IMR-90 (cell line): Measurements from ENCODE around the gene PLS1. TPM values are rescaled to one million over a fixed set of nuclear protein-coding genes. Genes with fewer than 3 reads are reported as not detected.

ENCODE experiments used
- ATAC-seq: fragments of 200-7000 bp; cut with Tn5 transposase; 2 replicates; pipeline ENCODE4 v1.9.1; 2020; ENCODE audit warnings: low read depth, mild to moderate bottlenecking, moderate library complexity
- BruUV-seq: library from RNA; stranded (reverse); fragments of 400-500 nt; replicated peaks from 2 replicates; lab custom pipeline; 2021; lab: Mats Ljungman, UMichigan
- CTCF ChIA-PET: fragments of 300-600 bp; formaldehyde crosslinking; extraction: SDS; loops from one replicate; lab custom pipeline; 2021; ENCODE audit warnings: antibody characterized with exemption; lab: Yijun Ruan, JAX
- POLR2A ChIA-PET: fragments of 300-600 bp; sonication (Branson Sonifier 250); formaldehyde crosslinking; loops from one replicate; lab custom pipeline; 2022; ENCODE audit warnings: antibody characterized with exemption; ENCODE audit not compliant: unreplicated experiment; lab: Charles Lee
- DNase-seq: peaks from one replicate; pipeline ENCODE4 v3.0.0; 2013
- H2AFZ ChIP-seq: replicated peaks from 2 replicates; pipeline ENCODE3; 2013; ENCODE audit warnings: low read length, mild to moderate bottlenecking; ENCODE audit not compliant: poor library complexity
- H2AK5ac ChIP-seq: 2 replicates; pipeline ENCODE4 v1.6.1; 2013; ENCODE audit warnings: low read depth, low read length, inconsistent platforms
- H2AK9ac ChIP-seq: replicated peaks from 2 replicates; pipeline ENCODE3; 2013; ENCODE audit warnings: mild to moderate bottlenecking, low read depth, low read length, moderate library complexity; ENCODE audit not compliant: poor library complexity
- H2BK120ac ChIP-seq: 2 replicates; pipeline ENCODE4 v1.6.1; 2013; ENCODE audit warnings: low read depth, low read length, inconsistent platforms
- H2BK15ac ChIP-seq: 3 replicates; pipeline ENCODE4 v1.6.1; 2013; ENCODE audit warnings: low read depth, low read length, inconsistent platforms
- H2BK20ac ChIP-seq: 2 replicates; pipeline ENCODE4 v1.6.1; 2013; ENCODE audit warnings: low read depth, mild to moderate bottlenecking, inconsistent platforms, low read length, moderate library complexity
- H2BK5ac ChIP-seq: 2 replicates; pipeline ENCODE4 v1.6.1; 2013; ENCODE audit warnings: mild to moderate bottlenecking, low read depth, low read length, inconsistent platforms; ENCODE audit not compliant: poor library complexity, severe bottlenecking
- H3K14ac ChIP-seq: replicated peaks from 2 replicates; pipeline ENCODE4 v1.6.1; 2013; ENCODE audit warnings: low read depth, low read length, inconsistent platforms
- H3K18ac ChIP-seq: 2 replicates; pipeline ENCODE4 v1.6.1; 2013; ENCODE audit warnings: low read depth, low read length, control low read depth
- H3K23ac ChIP-seq: 2 replicates; pipeline ENCODE4 v1.6.1; 2013; ENCODE audit warnings: low read depth, low read length, inconsistent platforms
- H3K27ac ChIP-seq: 2 replicates; pipeline ENCODE4 v1.5.1; 2013; ENCODE audit warnings: mild to moderate bottlenecking, control low read depth, low read length; ENCODE audit not compliant: insufficient read depth
- H3K27me3 ChIP-seq: 2 replicates; pipeline ENCODE4 v1.6.1; 2013; ENCODE audit warnings: low read length; ENCODE audit not compliant: control insufficient read depth, insufficient read depth
- H3K36me3 ChIP-seq: 2 replicates; pipeline ENCODE4 v1.6.1; 2013; ENCODE audit warnings: low read length, mixed read lengths; ENCODE audit not compliant: control insufficient read depth, insufficient read depth
- H3K4ac ChIP-seq: 2 replicates; pipeline ENCODE4 v1.6.1; 2013; ENCODE audit warnings: low read depth, low read length, inconsistent platforms
- H3K4me1 ChIP-seq: 2 replicates; pipeline ENCODE4 v1.6.1; 2013; ENCODE audit warnings: low read length, mixed read lengths; ENCODE audit not compliant: control insufficient read depth, insufficient read depth
- H3K4me2 ChIP-seq: 2 replicates; pipeline ENCODE4 v1.6.1; 2013; ENCODE audit warnings: low read depth, mild to moderate bottlenecking, control low read depth, low read length, moderate library complexity
- H3K4me3 ChIP-seq: 2 replicates; pipeline ENCODE4 v1.5.1; 2013; ENCODE audit warnings: low read depth, mild to moderate bottlenecking, control low read depth, low read length, moderate library complexity; ENCODE audit not compliant: insufficient read depth
- H3K56ac ChIP-seq: 2 replicates; pipeline ENCODE4 v1.6.1; 2013; ENCODE audit warnings: low read length, inconsistent platforms; ENCODE audit not compliant: insufficient read depth; ENCODE audit errors: extremely low read depth
- H3K79me1 ChIP-seq, 2 experiments: 2 replicates each; pipeline ENCODE4 v1.6.1; 2013; ENCODE audit warnings: low read length in 2 of 2, inconsistent platforms in 1 of 2, low read depth in 1 of 2
- H3K9ac ChIP-seq: 2 replicates; pipeline ENCODE4 v1.6.1; 2013; ENCODE audit warnings: low read depth, low read length, control low read depth
- H3K9me1 ChIP-seq: 2 replicates; pipeline ENCODE4 v1.6.1; 2013; ENCODE audit warnings: low read length, inconsistent platforms; ENCODE audit not compliant: insufficient read depth
- H3K9me3 ChIP-seq: 2 replicates; pipeline ENCODE4 v1.6.1; 2013; ENCODE audit warnings: low read length; ENCODE audit not compliant: control insufficient read depth, insufficient read depth
- H4K20me1 ChIP-seq: 2 replicates; pipeline ENCODE4 v1.6.1; 2013; ENCODE audit warnings: low read length, inconsistent platforms; ENCODE audit not compliant: insufficient read depth
- H4K5ac ChIP-seq: 2 replicates; pipeline ENCODE4 v1.6.1; 2013; ENCODE audit warnings: mild to moderate bottlenecking, low read depth, low read length, control low read depth
- H4K8ac ChIP-seq, 2 experiments: 2 replicates each; pipeline ENCODE4 v1.6.1; 2013; ENCODE audit warnings: low read depth in 2 of 2, low read length in 2 of 2, control low read depth in 1 of 2, inconsistent platforms in 1 of 2
- H4K91ac ChIP-seq: 2 replicates; pipeline ENCODE4 v1.6.1; 2013; ENCODE audit warnings: low read depth, low read length, inconsistent platforms; ENCODE audit not compliant: insufficient read depth
- BHLHE40 ChIP-seq: fragments of 150-350 bp; IDR thresholded peaks from 2 replicates; pipeline ENCODE4 v1.6.1; 2016; ENCODE audit warnings: mild to moderate bottlenecking, low read depth, low read length
- CEBPB ChIP-seq: IDR thresholded peaks from 2 replicates; pipeline ENCODE4 v1.6.1; 2012; ENCODE audit warnings: low read depth, low read length, improper control_type of control experiment
- CHD1 ChIP-seq: IDR thresholded peaks from 2 replicates; pipeline ENCODE4 v1.6.1; 2012; ENCODE audit warnings: low read depth, low read length, improper control_type of control experiment
- ELK1 ChIP-seq: fragments of 150-350 bp; IDR thresholded peaks from 2 replicates; pipeline ENCODE4 v1.6.1; 2016; ENCODE audit warnings: low read depth, mild to moderate bottlenecking, low read length, moderate library complexity, borderline replicate concordance
- FOS ChIP-seq: fragments of 150-350 bp; IDR thresholded peaks from 2 replicates; pipeline ENCODE4 v1.6.1; 2016; ENCODE audit warnings: low read depth, low read length
- MAFK ChIP-seq: IDR thresholded peaks from 2 replicates; pipeline ENCODE4 v1.6.1; 2012; ENCODE audit warnings: low read depth, low read length, improper control_type of control experiment
- MXI1 ChIP-seq: IDR thresholded peaks from 2 replicates; pipeline ENCODE4 v1.6.1; 2012; ENCODE audit warnings: low read depth, mild to moderate bottlenecking, low read length, moderate library complexity, borderline replicate concordance
- NFE2L2 ChIP-seq: fragments of 150-350 bp; IDR thresholded peaks from 2 replicates; pipeline ENCODE4 v1.6.1; 2016; ENCODE audit warnings: low read depth, mild to moderate bottlenecking, low read length
- POLR2A ChIP-seq: IDR thresholded peaks from 2 replicates; pipeline ENCODE4 v1.6.1; 2012; ENCODE audit warnings: mild to moderate bottlenecking, low read depth, low read length
- RAD21 ChIP-seq: IDR thresholded peaks from 2 replicates; pipeline ENCODE4 v1.6.1; 2012; ENCODE audit warnings: low read length, improper control_type of control experiment
- RCOR1 ChIP-seq: IDR thresholded peaks from 2 replicates; pipeline ENCODE4 v1.6.1; 2012; ENCODE audit warnings: mild to moderate bottlenecking, low read length, improper control_type of control experiment; ENCODE audit not compliant: insufficient replicate concordance
- SMC3 ChIP-seq: fragments of 150-350 bp; IDR thresholded peaks from 2 replicates; pipeline ENCODE4 v1.6.1; 2016; ENCODE audit warnings: low read depth, mild to moderate bottlenecking, antibody characterized with exemption, low read length, moderate library complexity
- dilution Hi-C: fragments of 300-500 bp; cut with HindIII; formaldehyde crosslinking; loops from one replicate; pipeline ENCODE4 v1.14.3; 2018; ENCODE audit warnings: low sequenced_read_pairs; ENCODE audit not compliant: unreplicated experiment
- in situ Hi-C: fragments of 300-500 bp; cut with MboI; formaldehyde crosslinking; loops from 3 replicates; pipeline ENCODE4 v1.14.3; 2019; ENCODE audit warnings: low sequenced_read_pairs, inconsistent platforms, mixed read lengths
- intact Hi-C: fragments of 100-400 bp; cut with micrococcal nuclease; formaldehyde crosslinking; loops from 2 replicates; pipeline ENCODE4 v1.10.0; 2022
- polyA plus RNA-seq, 3 experiments: library from polyadenylated mRNA; depleted of rRNA; stranded (reverse); fragments of >200 nt; gene quantifications; 2 replicates each; pipeline ENCODE4 v1.2.3, GENCODE V29; 2012; ENCODE audit warnings: low replicate concordance in 1 of 3
- total RNA-seq: library from RNA; depleted of rRNA; stranded (reverse); fragments of >200 nt; gene quantifications from 2 replicates; pipeline ENCODE4 v1.2.3, GENCODE V29; 2012
- TF ChIP-seq, protein P1 (sequence below): conservative IDR thresholded peaks from 2 replicates; pipeline ENCODE4 v1.5.1; 2012; ENCODE audit warnings: mild to moderate bottlenecking, low read depth, low read length, improper control_type of control experiment
- TF ChIP-seq, protein P2 (sequence below): fragments of 150-350 bp; IDR thresholded peaks from 2 replicates; pipeline ENCODE4 v1.6.1; 2017; ENCODE audit warnings: mild to moderate bottlenecking, antibody characterized with exemption, low read length, low read depth

The PLS1 gene
- total and polyA plus RNA-seq, 2 of the 4 experiments (the other 2 are of a cell fraction): 0.29 to 0.90 TPM

GRCh38 chr3:142576792-142577191 is 19.4 kb upstream of the PLS1 start:
- Histone ChIP-seq H3K27ac (no peak overlapping the region), H3K4me3 (no peak overlapping the region), H4K91ac (no peak overlapping the region), H2BK20ac (no peak overlapping the region), H3K9ac (no peak overlapping the region), H3K4me2 (no peak overlapping the region), H3K9me3 (no peaks in the 10 kb centered on the region), H3K27me3 (no peaks in the 10 kb centered on the region), H2AK9ac (no peak overlapping the region), H3K4ac (no peak overlapping the region), H3K9me1 (0 out of 2 replicates have a peak, but pooled peaks cover 3% of the 10 kb centered on the region), H3K56ac (no peak overlapping the region), H3K23ac (no peak overlapping the region), H3K4me1 (no peaks in the 10 kb centered on the region), H3K14ac (no peak overlapping the region), H2AK5ac (no peak overlapping the region), H4K8ac (no peak overlapping the region), H3K36me3 (no peaks in the 10 kb centered on the region), H2BK5ac (no peak overlapping the region), H4K5ac (no peak overlapping the region), H2BK15ac (no peak overlapping the region), H2BK120ac (no peak overlapping the region), H2AFZ (no peak overlapping the region), H4K20me1 (no peaks in the 10 kb centered on the region), H3K79me1 (peaks cover 24 to 32% of the 10 kb centered on the region in 2 experiments), H3K18ac (no peak overlapping the region)
- ChIA-PET CTCF (no interaction called here), POLR2A (no interaction called here)
- in situ Hi-C loops: no loop called here
- intact Hi-C loops: loop anchor here (5.0 kb wide), 1 partner anchor 426 kb away; the partner anchor contains the start of gene U2SURP
- dilution Hi-C loops: no loop called here
- BruUV-seq: no TSS peak
- DNase-seq (no peak), ATAC-seq (no peak)
- no peak for TF ChIP-seq POLR2A
- no peak for TF ChIP-seq RAD21
- no peak for TF ChIP-seq MAFK
- no peak for TF ChIP-seq MXI1
- TF ChIP-seq RCOR1: no peak
- TF ChIP-seq, protein P1, sequence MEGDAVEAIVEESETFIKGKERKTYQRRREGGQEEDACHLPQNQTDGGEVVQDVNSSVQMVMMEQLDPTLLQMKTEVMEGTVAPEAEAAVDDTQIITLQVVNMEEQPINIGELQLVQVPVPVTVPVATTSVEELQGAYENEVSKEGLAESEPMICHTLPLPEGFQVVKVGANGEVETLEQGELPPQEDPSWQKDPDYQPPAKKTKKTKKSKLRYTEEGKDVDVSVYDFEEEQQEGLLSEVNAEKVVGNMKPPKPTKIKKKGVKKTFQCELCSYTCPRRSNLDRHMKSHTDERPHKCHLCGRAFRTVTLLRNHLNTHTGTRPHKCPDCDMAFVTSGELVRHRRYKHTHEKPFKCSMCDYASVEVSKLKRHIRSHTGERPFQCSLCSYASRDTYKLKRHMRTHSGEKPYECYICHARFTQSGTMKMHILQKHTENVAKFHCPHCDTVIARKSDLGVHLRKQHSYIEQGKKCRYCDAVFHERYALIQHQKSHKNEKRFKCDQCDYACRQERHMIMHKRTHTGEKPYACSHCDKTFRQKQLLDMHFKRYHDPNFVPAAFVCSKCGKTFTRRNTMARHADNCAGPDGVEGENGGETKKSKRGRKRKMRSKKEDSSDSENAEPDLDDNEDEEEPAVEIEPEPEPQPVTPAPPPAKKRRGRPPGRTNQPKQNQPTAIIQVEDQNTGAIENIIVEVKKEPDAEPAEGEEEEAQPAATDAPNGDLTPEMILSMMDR: no peak
- TF ChIP-seq SMC3: no peak
- TF ChIP-seq NFE2L2: no peak
- TF ChIP-seq CHD1: no peak
- TF ChIP-seq CEBPB: no peak
- TF ChIP-seq ELK1: no peak
- TF ChIP-seq, protein P2, sequence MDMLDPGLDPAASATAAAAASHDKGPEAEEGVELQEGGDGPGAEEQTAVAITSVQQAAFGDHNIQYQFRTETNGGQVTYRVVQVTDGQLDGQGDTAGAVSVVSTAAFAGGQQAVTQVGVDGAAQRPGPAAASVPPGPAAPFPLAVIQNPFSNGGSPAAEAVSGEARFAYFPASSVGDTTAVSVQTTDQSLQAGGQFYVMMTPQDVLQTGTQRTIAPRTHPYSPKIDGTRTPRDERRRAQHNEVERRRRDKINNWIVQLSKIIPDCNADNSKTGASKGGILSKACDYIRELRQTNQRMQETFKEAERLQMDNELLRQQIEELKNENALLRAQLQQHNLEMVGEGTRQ: no peak
- no peak for TF ChIP-seq FOS
- no peak for TF ChIP-seq BHLHE40
